ENCODE results near the gene RPRD2.

The RPRD2 gene

GRCh38 chr1:150472601-150473200, 108.8 kb downstream of the RPRD2 start:
- TF ChIP-seq, protein P1, sequence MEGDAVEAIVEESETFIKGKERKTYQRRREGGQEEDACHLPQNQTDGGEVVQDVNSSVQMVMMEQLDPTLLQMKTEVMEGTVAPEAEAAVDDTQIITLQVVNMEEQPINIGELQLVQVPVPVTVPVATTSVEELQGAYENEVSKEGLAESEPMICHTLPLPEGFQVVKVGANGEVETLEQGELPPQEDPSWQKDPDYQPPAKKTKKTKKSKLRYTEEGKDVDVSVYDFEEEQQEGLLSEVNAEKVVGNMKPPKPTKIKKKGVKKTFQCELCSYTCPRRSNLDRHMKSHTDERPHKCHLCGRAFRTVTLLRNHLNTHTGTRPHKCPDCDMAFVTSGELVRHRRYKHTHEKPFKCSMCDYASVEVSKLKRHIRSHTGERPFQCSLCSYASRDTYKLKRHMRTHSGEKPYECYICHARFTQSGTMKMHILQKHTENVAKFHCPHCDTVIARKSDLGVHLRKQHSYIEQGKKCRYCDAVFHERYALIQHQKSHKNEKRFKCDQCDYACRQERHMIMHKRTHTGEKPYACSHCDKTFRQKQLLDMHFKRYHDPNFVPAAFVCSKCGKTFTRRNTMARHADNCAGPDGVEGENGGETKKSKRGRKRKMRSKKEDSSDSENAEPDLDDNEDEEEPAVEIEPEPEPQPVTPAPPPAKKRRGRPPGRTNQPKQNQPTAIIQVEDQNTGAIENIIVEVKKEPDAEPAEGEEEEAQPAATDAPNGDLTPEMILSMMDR (IDR thresholded peaks at IDR 0.05; ENCODE audit: low read depth, low read length, poor library complexity, severe bottlenecking) = no peak
- TF ChIP-seq EZH2phosphoT487 (IDR thresholded peaks at IDR 0.05; ENCODE audit: borderline replicate concordance, low read length) = no peak
- Histone ChIP-seq H3K27me3 (ENCODE audit: control insufficient read depth, low read length) (no peaks in the 10 kb centered on the region), H3K4me1 (ENCODE audit: control insufficient read depth, low read length) (no peaks in the 10 kb centered on the region), H3K4me2 (ENCODE audit: low read length) (no peak overlapping the region), H3F3A (ENCODE audit: control insufficient read depth, insufficient read depth) (peaks cover 16% of the 10 kb centered on the region), H3K79me2 (ENCODE audit: control insufficient read depth, low read length) (no peaks in the 10 kb centered on the region), H3K36me3 (ENCODE audit: control insufficient read depth, low read length) (peaks cover 40% of the 10 kb centered on the region), H4K20me1 (ENCODE audit: control insufficient read depth, insufficient read depth, low read depth, low read length) (peaks cover 8% of the 10 kb centered on the region; the same call in 1 of the 2 replicates), H3K4me3 (ENCODE audit: low read length) (no peak overlapping the region), H3K9me2 (replicated peaks; ENCODE audit: control insufficient read depth, low read length) (no peaks in the 10 kb centered on the region), H3K27ac (ENCODE audit: low read depth, low read length) (no peak overlapping the region), H3K9me3 (ENCODE audit: control insufficient read depth, insufficient read depth, low read length) (no peaks in the 10 kb centered on the region)

- no peaks in the 10 kb centered on the region for H3K27me3 ChIP-seq (ENCODE audit: control insufficient read depth, low read length)
- H3K36me3 ChIP-seq (ENCODE audit: control insufficient read depth, low read length) = peaks cover 36% of the 10 kb centered on the region
- no peaks in the 10 kb centered on the region for H3K79me2 ChIP-seq (ENCODE audit: control insufficient read depth, low read length)
- no peaks in the 10 kb centered on the region for H3K9me3 ChIP-seq (ENCODE audit: control insufficient read depth, insufficient read depth, low read length)
- H3K4me1 ChIP-seq (ENCODE audit: control insufficient read depth, low read length) = no peaks in the 10 kb centered on the region
- TF ChIP-seq EZH2phosphoT487 (IDR thresholded peaks at IDR 0.05; ENCODE audit: borderline replicate concordance, low read length) = no peak
- TF ChIP-seq, protein P1 (IDR thresholded peaks at IDR 0.05; ENCODE audit: low read depth, low read length, poor library complexity, severe bottlenecking) = no peak
- peaks cover 8% of the 10 kb centered on the region; the same call in 1 of the 2 replicates for H4K20me1 ChIP-seq (ENCODE audit: control insufficient read depth, insufficient read depth, low read depth, low read length)
- no peak overlapping the region for H3K4me2 ChIP-seq (ENCODE audit: low read length)
- H3F3A ChIP-seq (ENCODE audit: control insufficient read depth, insufficient read depth) = peaks cover 20% of the 10 kb centered on the region
- H3K9me2 ChIP-seq (replicated peaks; ENCODE audit: control insufficient read depth, low read length) = no peaks in the 10 kb centered on the region
- H3K27ac ChIP-seq (ENCODE audit: low read depth, low read length) = no peak overlapping the region
- H3K4me3 ChIP-seq (ENCODE audit: low read length) = no peak overlapping the region
Observed at GRCh38 chr1:150473659-150474058, 109.7 kb downstream of the RPRD2 start.

- Histone ChIP-seq H3K4me1 (ENCODE audit: control insufficient read depth, low read length) (no peaks in the 10 kb centered on the region), H3K36me3 (ENCODE audit: control insufficient read depth, low read length) (peaks cover 32% of the 10 kb centered on the region), H3K9me2 (replicated peaks; ENCODE audit: control insufficient read depth, low read length) (no peaks in the 10 kb centered on the region), H3K9me3 (ENCODE audit: control insufficient read depth, insufficient read depth, low read length) (no peaks in the 10 kb centered on the region), H4K20me1 (ENCODE audit: control insufficient read depth, insufficient read depth, low read depth, low read length) (peaks cover 8% of the 10 kb centered on the region; the same call in 1 of the 2 replicates), H3K4me2 (ENCODE audit: low read length) (no peak overlapping the region), H3K27ac (ENCODE audit: low read depth, low read length) (no peak overlapping the region), H3K27me3 (ENCODE audit: control insufficient read depth, low read length) (0 out of 2 replicates have a peak, but pooled peaks cover 2% of the 10 kb centered on the region), H3K4me3 (ENCODE audit: low read length) (no peak overlapping the region), H3F3A (ENCODE audit: control insufficient read depth, insufficient read depth) (peaks cover 21% of the 10 kb centered on the region), H3K79me2 (ENCODE audit: control insufficient read depth, low read length) (no peaks in the 10 kb centered on the region)
- TF ChIP-seq EZH2phosphoT487 (IDR thresholded peaks at IDR 0.05; ENCODE audit: borderline replicate concordance, low read length) = no peak
- TF ChIP-seq, protein P1 (IDR thresholded peaks at IDR 0.05; ENCODE audit: low read depth, low read length, poor library complexity, severe bottlenecking) = no peak
Observed at GRCh38 chr1:150474869-150475268, 110.9 kb downstream of the RPRD2 start.

Data from DOHH2 (cell line).